Tibial nerve (tissue), 4 donors: Measurements from ENCODE around the gene IGFBPL1.

ENCODE experiments used
- EP300 ChIP-seq, 2 donors: sonication (generic); formaldehyde crosslinking; IDR thresholded peaks; one replicate each; pipeline ENCODE4 v1.6.1; 2017; ENCODE audit warnings: antibody characterized with exemption in 2 of 2, mild to moderate bottlenecking in 1 of 2
- POLR2A ChIP-seq, 2 donors: fragments of 450-650 bp; IDR thresholded peaks; one replicate each; pipeline ENCODE4 v1.6.1; 2017; ENCODE audit warnings: antibody characterized with exemption in 2 of 2, mild to moderate bottlenecking in 2 of 2, moderate library complexity in 2 of 2
- TF ChIP-seq, protein P1 (sequence below), 5 experiments: fragments of 200-600 bp in 3 of 5; fragments of 450-650 bp in 2 of 5; sonication (generic) in 3 of 5; IDR thresholded peaks; one replicate each; pipeline ENCODE4 v1.5.1; 2016 to 2019; ENCODE audit warnings: antibody characterized with exemption in 5 of 5, mild to moderate bottlenecking in 3 of 5, moderate library complexity in 2 of 5

DNA sequence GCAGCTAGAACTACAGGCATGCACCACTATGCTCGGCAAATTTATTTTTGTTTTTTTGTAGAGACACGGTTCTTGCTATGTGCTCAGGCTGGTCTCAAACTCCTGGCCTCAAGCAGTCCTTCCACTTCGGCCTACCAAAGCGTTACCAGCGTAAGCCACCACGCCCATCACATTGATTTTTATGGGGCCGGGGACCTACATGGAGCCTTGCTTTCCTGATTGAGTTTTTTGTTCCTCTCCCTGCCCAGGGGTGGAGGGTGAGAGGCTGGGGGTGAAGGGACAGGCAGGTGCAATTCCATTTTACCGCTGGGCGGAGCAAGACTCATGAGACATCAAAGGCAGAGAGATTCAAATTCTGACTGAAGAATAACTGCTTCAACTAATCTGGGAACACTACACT, 29.8 kb downstream of the IGFBPL1 start:
- TF ChIP-seq, protein P1, sequence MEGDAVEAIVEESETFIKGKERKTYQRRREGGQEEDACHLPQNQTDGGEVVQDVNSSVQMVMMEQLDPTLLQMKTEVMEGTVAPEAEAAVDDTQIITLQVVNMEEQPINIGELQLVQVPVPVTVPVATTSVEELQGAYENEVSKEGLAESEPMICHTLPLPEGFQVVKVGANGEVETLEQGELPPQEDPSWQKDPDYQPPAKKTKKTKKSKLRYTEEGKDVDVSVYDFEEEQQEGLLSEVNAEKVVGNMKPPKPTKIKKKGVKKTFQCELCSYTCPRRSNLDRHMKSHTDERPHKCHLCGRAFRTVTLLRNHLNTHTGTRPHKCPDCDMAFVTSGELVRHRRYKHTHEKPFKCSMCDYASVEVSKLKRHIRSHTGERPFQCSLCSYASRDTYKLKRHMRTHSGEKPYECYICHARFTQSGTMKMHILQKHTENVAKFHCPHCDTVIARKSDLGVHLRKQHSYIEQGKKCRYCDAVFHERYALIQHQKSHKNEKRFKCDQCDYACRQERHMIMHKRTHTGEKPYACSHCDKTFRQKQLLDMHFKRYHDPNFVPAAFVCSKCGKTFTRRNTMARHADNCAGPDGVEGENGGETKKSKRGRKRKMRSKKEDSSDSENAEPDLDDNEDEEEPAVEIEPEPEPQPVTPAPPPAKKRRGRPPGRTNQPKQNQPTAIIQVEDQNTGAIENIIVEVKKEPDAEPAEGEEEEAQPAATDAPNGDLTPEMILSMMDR (IDR thresholded peaks at IDR 0.05): no peak
- no peak for TF ChIP-seq POLR2A (IDR thresholded peaks at IDR 0.05)
- TF ChIP-seq EP300 (IDR thresholded peaks at IDR 0.05): no peak
